HCT116 (cell line): ENCODE results near the gene BARX1.

Experiments used
- POLR2A ChIP-seq: IDR thresholded peaks from 2 replicates; pipeline ENCODE4 v1.7.0; 2011; ENCODE audit warnings: borderline replicate concordance; ENCODE audit not compliant: insufficient read depth, insufficient read length; ENCODE audit errors: extremely low read depth
- ZFX ChIP-seq: fragments of 450-650 bp; IDR thresholded peaks from 2 replicates; pipeline ENCODE4 v1.6.1; 2017
- ZNF274 ChIP-seq: fragments of 200-500 bp; sonication (Bioruptor generic); IDR thresholded peaks from 2 replicates; pipeline ENCODE4 v1.6.1; 2014; ENCODE audit warnings: mild to moderate bottlenecking, low read depth, low read length, inconsistent platforms
- TF ChIP-seq, protein P1 (sequence below), 3 experiments: fragments of 200-600 bp in 1 of 3; sonication (generic) in 1 of 3; IDR thresholded peaks in 2 of 3; conservative IDR thresholded peaks in 1 of 3; 2 replicates each; pipeline ENCODE4 v1.5.1; 2012 to 2017; ENCODE audit warnings: low read depth in 2 of 3, low read length in 2 of 3, antibody characterized with exemption in 1 of 3, borderline replicate concordance in 1 of 3, control low read depth in 1 of 3, mild to moderate bottlenecking in 1 of 3, mixed read lengths in 1 of 3, mixed run types in 1 of 3, moderate library complexity in 1 of 3; ENCODE audit not compliant: insufficient read depth in 1 of 3
- TF ChIP-seq, protein P2 (sequence below): IDR thresholded peaks from 2 replicates; pipeline ENCODE4 v1.6.1; 2012
- TF ChIP-seq, protein P3 (sequence below): IDR thresholded peaks from 2 replicates; pipeline ENCODE4 v1.6.1; 2012

DNA sequence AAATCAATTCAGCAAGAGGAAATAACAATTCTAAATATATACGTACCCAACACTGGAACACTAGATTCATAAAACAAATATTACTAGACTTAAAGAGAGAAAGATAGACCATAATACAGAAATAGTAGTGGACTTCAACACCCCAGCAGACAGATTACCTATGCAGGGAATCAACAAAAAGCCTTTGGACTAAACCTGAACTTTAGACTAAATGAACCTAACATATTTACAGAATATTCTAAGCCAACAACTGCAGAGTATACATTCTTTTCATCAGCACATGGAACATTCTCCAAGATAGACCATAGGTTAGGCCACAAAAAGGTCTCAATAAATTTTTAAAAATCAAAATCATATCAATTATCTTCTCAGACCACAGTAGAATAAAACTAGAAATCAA, 32.9 kb upstream of the BARX1 start:
- TF ChIP-seq, protein P1, sequence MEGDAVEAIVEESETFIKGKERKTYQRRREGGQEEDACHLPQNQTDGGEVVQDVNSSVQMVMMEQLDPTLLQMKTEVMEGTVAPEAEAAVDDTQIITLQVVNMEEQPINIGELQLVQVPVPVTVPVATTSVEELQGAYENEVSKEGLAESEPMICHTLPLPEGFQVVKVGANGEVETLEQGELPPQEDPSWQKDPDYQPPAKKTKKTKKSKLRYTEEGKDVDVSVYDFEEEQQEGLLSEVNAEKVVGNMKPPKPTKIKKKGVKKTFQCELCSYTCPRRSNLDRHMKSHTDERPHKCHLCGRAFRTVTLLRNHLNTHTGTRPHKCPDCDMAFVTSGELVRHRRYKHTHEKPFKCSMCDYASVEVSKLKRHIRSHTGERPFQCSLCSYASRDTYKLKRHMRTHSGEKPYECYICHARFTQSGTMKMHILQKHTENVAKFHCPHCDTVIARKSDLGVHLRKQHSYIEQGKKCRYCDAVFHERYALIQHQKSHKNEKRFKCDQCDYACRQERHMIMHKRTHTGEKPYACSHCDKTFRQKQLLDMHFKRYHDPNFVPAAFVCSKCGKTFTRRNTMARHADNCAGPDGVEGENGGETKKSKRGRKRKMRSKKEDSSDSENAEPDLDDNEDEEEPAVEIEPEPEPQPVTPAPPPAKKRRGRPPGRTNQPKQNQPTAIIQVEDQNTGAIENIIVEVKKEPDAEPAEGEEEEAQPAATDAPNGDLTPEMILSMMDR (IDR thresholded peaks at IDR 0.05 in 2 of 3, conservative IDR thresholded peaks at IDR 0.05 in 1 of 3; ENCODE audit: borderline replicate concordance in 1 of 3, insufficient read depth in 1 of 3, low read depth in 2 of 3, low read length in 2 of 3) = no peak
- TF ChIP-seq, protein P2, sequence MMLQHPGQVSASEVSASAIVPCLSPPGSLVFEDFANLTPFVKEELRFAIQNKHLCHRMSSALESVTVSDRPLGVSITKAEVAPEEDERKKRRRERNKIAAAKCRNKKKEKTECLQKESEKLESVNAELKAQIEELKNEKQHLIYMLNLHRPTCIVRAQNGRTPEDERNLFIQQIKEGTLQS = no peak
- no peak for TF ChIP-seq POLR2A
- TF ChIP-seq, protein P3, sequence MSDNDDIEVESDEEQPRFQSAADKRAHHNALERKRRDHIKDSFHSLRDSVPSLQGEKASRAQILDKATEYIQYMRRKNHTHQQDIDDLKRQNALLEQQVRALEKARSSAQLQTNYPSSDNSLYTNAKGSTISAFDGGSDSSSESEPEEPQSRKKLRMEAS = no peak
- TF ChIP-seq ZNF274 = no peak
- no peak for TF ChIP-seq ZFX
